ENCODE results near the gene PLCXD3.

DNA sequence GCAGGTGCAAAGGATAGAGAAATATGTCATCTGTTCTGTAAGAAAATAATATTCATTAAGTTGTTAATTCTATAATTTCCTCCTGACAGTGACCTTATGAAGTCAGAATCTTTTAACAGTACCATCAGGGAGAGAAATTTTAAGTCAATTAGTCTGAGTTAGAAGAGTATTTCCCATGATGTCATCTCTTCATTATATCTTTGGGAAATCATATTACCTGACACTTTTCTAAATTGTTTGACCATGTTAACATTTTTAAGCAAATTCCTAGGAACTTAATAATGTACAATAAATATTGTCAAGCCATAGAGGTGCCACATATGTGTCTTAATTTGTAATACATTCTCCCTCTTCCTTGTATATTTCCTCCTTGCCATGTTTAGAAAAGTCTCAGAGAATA is 172.7 kb downstream of the PLCXD3 start:
- TF ChIP-seq EP300 (IDR thresholded peaks at IDR 0.05; ENCODE audit: borderline replicate concordance in 1 of 2, low read depth in 1 of 2, low read length in 1 of 2), result no peak
- TF ChIP-seq TAF1 (IDR thresholded peaks at IDR 0.05; ENCODE audit: borderline replicate concordance, low read depth, low read length), result no peak
- TF ChIP-seq RAD21 (IDR thresholded peaks at IDR 0.05; ENCODE audit: low read length), result no peak
- TF ChIP-seq SMC3 (IDR thresholded peaks at IDR 0.05; ENCODE audit: low read depth, low read length), result no peak
- TF ChIP-seq, protein P1, sequence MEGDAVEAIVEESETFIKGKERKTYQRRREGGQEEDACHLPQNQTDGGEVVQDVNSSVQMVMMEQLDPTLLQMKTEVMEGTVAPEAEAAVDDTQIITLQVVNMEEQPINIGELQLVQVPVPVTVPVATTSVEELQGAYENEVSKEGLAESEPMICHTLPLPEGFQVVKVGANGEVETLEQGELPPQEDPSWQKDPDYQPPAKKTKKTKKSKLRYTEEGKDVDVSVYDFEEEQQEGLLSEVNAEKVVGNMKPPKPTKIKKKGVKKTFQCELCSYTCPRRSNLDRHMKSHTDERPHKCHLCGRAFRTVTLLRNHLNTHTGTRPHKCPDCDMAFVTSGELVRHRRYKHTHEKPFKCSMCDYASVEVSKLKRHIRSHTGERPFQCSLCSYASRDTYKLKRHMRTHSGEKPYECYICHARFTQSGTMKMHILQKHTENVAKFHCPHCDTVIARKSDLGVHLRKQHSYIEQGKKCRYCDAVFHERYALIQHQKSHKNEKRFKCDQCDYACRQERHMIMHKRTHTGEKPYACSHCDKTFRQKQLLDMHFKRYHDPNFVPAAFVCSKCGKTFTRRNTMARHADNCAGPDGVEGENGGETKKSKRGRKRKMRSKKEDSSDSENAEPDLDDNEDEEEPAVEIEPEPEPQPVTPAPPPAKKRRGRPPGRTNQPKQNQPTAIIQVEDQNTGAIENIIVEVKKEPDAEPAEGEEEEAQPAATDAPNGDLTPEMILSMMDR (IDR thresholded peaks at IDR 0.05), result no peak
- no peak for TF ChIP-seq FOSL2 (IDR thresholded peaks at IDR 0.05; ENCODE audit: borderline replicate concordance, low read depth)
- TF ChIP-seq POLR2AphosphoS5 (IDR thresholded peaks at IDR 0.05; ENCODE audit: low read depth, low read length), result no peak

All from SK-N-SH (cell line).